ENCODE measurements around the gene EIF5AL1. TPM values are rescaled to one million over a fixed set of nuclear protein-coding genes. Genes with fewer than 3 reads are reported as not detected.

The EIF5AL1 gene
- total RNA-seq, 1 donor from 2014 or later = 1.1 TPM

GRCh38 chr10:79491143-79491835, 21.0 kb upstream of the EIF5AL1 start:
- H3K79me2 ChIP-seq (ENCODE audit: insufficient read depth, low read length) = no peaks in the 10 kb centered on the region
- DNase-seq (ENCODE audit: low read depth) (no peak), FAIRE-seq (no peak)
- no peak overlapping the region for H3K4me2 ChIP-seq (ENCODE audit: low read length)
- Mint-ChIP-seq H3K27me3 (ENCODE audit: low read depth, unreplicated experiment) (peaks cover 18% of the 10 kb centered on the region), H3K4me1 (ENCODE audit: low read depth, unreplicated experiment) (peaks cover 38% of the 10 kb centered on the region), H3K9me3 (ENCODE audit: unreplicated experiment) (peaks cover 2% of the 10 kb centered on the region), H3K27ac (ENCODE audit: unreplicated experiment) (no peak overlapping the region), H3K36me3 (ENCODE audit: low read depth, unreplicated experiment) (no peaks in the 10 kb centered on the region), H3K4me3 (ENCODE audit: unreplicated experiment) (no peak overlapping the region)
- H4K20me1 ChIP-seq (ENCODE audit: insufficient read depth, low read length) = no peaks in the 10 kb centered on the region
- H3K4me3 ChIP-seq (ENCODE audit: insufficient read depth, low read depth, low read length) = no peak overlapping the region
- no peak for TF ChIP-seq EZH2 (IDR thresholded peaks at IDR 0.05; ENCODE audit: insufficient read depth, low read length)
- TF ChIP-seq CTCF (IDR thresholded peaks at IDR 0.05; ENCODE audit: insufficient read depth, low read depth, low read length) = no peak
- H3K27me3 ChIP-seq (ENCODE audit: insufficient read depth, low read length) = peaks cover 2% of the 10 kb centered on the region
- no peak overlapping the region for H2AFZ ChIP-seq (ENCODE audit: low read depth, low read length)
- no peak overlapping the region for H3K9ac ChIP-seq (ENCODE audit: low read length)
- no peak overlapping the region for H3K27ac ChIP-seq (ENCODE audit: low read depth, low read length)
- H3K9me3 ChIP-seq (ENCODE audit: insufficient read depth, low read depth, low read length) = no peaks in the 10 kb centered on the region
- H3K36me3 ChIP-seq (ENCODE audit: insufficient read depth, low read length) = no peaks in the 10 kb centered on the region
- H3K4me1 ChIP-seq (ENCODE audit: insufficient read depth, low read length) = peaks cover 29% of the 10 kb centered on the region

DNA sequence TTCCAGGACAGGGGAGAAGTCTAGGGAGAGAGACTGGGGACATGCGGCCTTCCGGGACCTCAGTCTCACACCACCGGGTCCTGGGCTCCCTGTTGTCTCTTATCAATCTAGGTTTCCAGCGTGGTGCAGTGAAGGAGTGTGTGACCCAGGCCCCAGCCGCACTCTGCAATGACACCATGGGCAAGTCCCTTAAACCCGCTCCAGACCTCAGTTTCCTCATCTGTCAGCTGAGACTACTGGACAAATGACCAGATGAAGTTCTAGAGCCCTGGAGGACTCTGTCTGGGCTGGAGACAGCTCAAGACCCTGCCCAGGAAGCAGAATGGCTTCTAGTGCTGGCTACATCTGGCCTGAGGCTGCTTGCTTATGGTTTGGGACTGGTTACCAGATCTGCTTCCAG, 20.1 kb upstream of the EIF5AL1 start:
- DNase-seq (ENCODE audit: low read depth) (no peak), FAIRE-seq (no peak)
- Mint-ChIP-seq H3K9me3 (ENCODE audit: unreplicated experiment) (peaks cover 2% of the 10 kb centered on the region), H3K27me3 (ENCODE audit: low read depth, unreplicated experiment) (peaks cover 28% of the 10 kb centered on the region), H3K36me3 (ENCODE audit: low read depth, unreplicated experiment) (no peaks in the 10 kb centered on the region), H3K27ac (ENCODE audit: unreplicated experiment) (no peak overlapping the region), H3K4me1 (ENCODE audit: low read depth, unreplicated experiment) (peaks cover 30% of the 10 kb centered on the region), H3K4me3 (ENCODE audit: unreplicated experiment) (no peak overlapping the region)
- no peak overlapping the region for H3K27ac ChIP-seq (ENCODE audit: low read depth, low read length)
- no peaks in the 10 kb centered on the region for H3K36me3 ChIP-seq (ENCODE audit: insufficient read depth, low read length)
- no peak overlapping the region for H3K4me2 ChIP-seq (ENCODE audit: low read length)
- no peak overlapping the region for H2AFZ ChIP-seq (ENCODE audit: low read depth, low read length)
- H3K79me2 ChIP-seq (ENCODE audit: insufficient read depth, low read length) = no peaks in the 10 kb centered on the region
- no peak overlapping the region for H3K4me3 ChIP-seq (ENCODE audit: insufficient read depth, low read depth, low read length)
- H3K9me3 ChIP-seq (ENCODE audit: insufficient read depth, low read depth, low read length) = no peaks in the 10 kb centered on the region
- TF ChIP-seq CTCF (IDR thresholded peaks at IDR 0.05; ENCODE audit: insufficient read depth, low read depth, low read length) (no peak), EZH2 (IDR thresholded peaks at IDR 0.05; ENCODE audit: insufficient read depth, low read length) (no peak)
- H3K27me3 ChIP-seq (ENCODE audit: insufficient read depth, low read length) = peaks cover 7% of the 10 kb centered on the region
- no peak overlapping the region for H3K9ac ChIP-seq (ENCODE audit: low read length)
- H3K4me1 ChIP-seq (ENCODE audit: insufficient read depth, low read length) = peaks cover 28% of the 10 kb centered on the region
- no peaks in the 10 kb centered on the region for H4K20me1 ChIP-seq (ENCODE audit: insufficient read depth, low read length)

GRCh38 chr10:79492839-79493238, 19.5 kb upstream of the EIF5AL1 start:
- DNase-seq (ENCODE audit: low read depth) (no peak), FAIRE-seq (no peak)
- Mint-ChIP-seq H3K4me3 (ENCODE audit: unreplicated experiment) (no peak overlapping the region), H3K27me3 (ENCODE audit: low read depth, unreplicated experiment) (peaks cover 33% of the 10 kb centered on the region), H3K4me1 (ENCODE audit: low read depth, unreplicated experiment) (peaks cover 26% of the 10 kb centered on the region), H3K9me3 (ENCODE audit: unreplicated experiment) (peaks cover 2% of the 10 kb centered on the region), H3K27ac (ENCODE audit: unreplicated experiment) (no peak overlapping the region), H3K36me3 (ENCODE audit: low read depth, unreplicated experiment) (no peaks in the 10 kb centered on the region)
- no peak for TF ChIP-seq CTCF (IDR thresholded peaks at IDR 0.05; ENCODE audit: insufficient read depth, low read depth, low read length)
- TF ChIP-seq EZH2 (IDR thresholded peaks at IDR 0.05; ENCODE audit: insufficient read depth, low read length) = no peak
- H2AFZ ChIP-seq (ENCODE audit: low read depth, low read length) = no peak overlapping the region
- H3K4me2 ChIP-seq (ENCODE audit: low read length) = no peak overlapping the region
- no peaks in the 10 kb centered on the region for H3K36me3 ChIP-seq (ENCODE audit: insufficient read depth, low read length)
- no peak overlapping the region for H3K9ac ChIP-seq (ENCODE audit: low read length)
- no peak overlapping the region for H3K4me3 ChIP-seq (ENCODE audit: insufficient read depth, low read depth, low read length)
- no peak overlapping the region for H3K27ac ChIP-seq (ENCODE audit: low read depth, low read length)
- H3K9me3 ChIP-seq (ENCODE audit: insufficient read depth, low read depth, low read length) = no peaks in the 10 kb centered on the region
- H3K27me3 ChIP-seq (ENCODE audit: insufficient read depth, low read length) = peaks cover 7% of the 10 kb centered on the region
- peaks cover 22% of the 10 kb centered on the region for H3K4me1 ChIP-seq (ENCODE audit: insufficient read depth, low read length)
- no peaks in the 10 kb centered on the region for H3K79me2 ChIP-seq (ENCODE audit: insufficient read depth, low read length)
- no peaks in the 10 kb centered on the region for H4K20me1 ChIP-seq (ENCODE audit: insufficient read depth, low read length)
